Esophagus squamous epithelium (tissue), 4 donors: ENCODE results near the gene LIMK1.

Experiments used
- CTCF ChIP-seq, 6 experiments: fragments of 450-650 bp in 4 of 6; fragments of 200-600 bp in 2 of 6; sonication (generic) in 2 of 6; IDR thresholded peaks; one replicate each; pipeline ENCODE4 v1.5.1; 2016 to 2019; ENCODE audit warnings: antibody characterized with exemption in 6 of 6, mild to moderate bottlenecking in 4 of 6, moderate library complexity in 4 of 6
- POLR2A ChIP-seq, 4 donors: fragments of 450-650 bp; IDR thresholded peaks; one replicate each; pipeline ENCODE4 v1.6.1; 2017; ENCODE audit warnings: antibody characterized with exemption in 4 of 4, mild to moderate bottlenecking in 4 of 4, moderate library complexity in 3 of 4

- TF ChIP-seq CTCF (IDR thresholded peaks at IDR 0.05), result no peak
- no peak for TF ChIP-seq POLR2A (IDR thresholded peaks at IDR 0.05)
Measured at GRCh38 chr7:74103219-74103772, 19.7 kb downstream of the LIMK1 start.
